Lower leg skin (tissue), 3 donors: ENCODE data around the gene MEGF8.

ENCODE experiments used
- CTCF ChIP-seq, 3 donors: fragments of 450-650 bp; IDR thresholded peaks; one replicate each; pipeline ENCODE4 v1.5.1; 2016; ENCODE audit warnings: antibody characterized with exemption in 3 of 3, mild to moderate bottlenecking in 3 of 3, moderate library complexity in 2 of 3
- POLR2A ChIP-seq, 2 donors: fragments of 450-650 bp; IDR thresholded peaks; one replicate each; pipeline ENCODE4 v1.6.1; 2016 to 2017; ENCODE audit warnings: antibody characterized with exemption in 2 of 2, mild to moderate bottlenecking in 1 of 2, moderate library complexity in 1 of 2

- no peak for TF ChIP-seq POLR2A (IDR thresholded peaks at IDR 0.05)
- no peak for TF ChIP-seq CTCF (IDR thresholded peaks at IDR 0.05)
Measured at GRCh38 chr19:42292042-42292960, 33.1 kb upstream of the MEGF8 start.
